GM12878 (cell line): ENCODE data around the gene TOMM40L. TPM values are rescaled to one million over a fixed set of nuclear protein-coding genes. Genes with fewer than 3 reads are reported as not detected.

Experiments used
- BACH1 ChIP-seq: fragments of 450-650 bp; IDR thresholded peaks from 2 replicates; pipeline ENCODE4 v1.6.1; 2017; ENCODE audit warnings: mild to moderate bottlenecking, borderline replicate concordance
- EED ChIP-seq: sonication (generic); IDR thresholded peaks from 2 replicates; pipeline ENCODE4 v1.6.1; 2016; ENCODE audit warnings: antibody characterized with exemption, low read depth
- ETV6 ChIP-seq, 2 experiments: fragments of 450-650 bp in 1 of 2; IDR thresholded peaks in 1 of 2; conservative IDR thresholded peaks in 1 of 2; 2 replicates each; pipeline ENCODE4 v1.6.1; 2014; ENCODE audit warnings: antibody characterized with exemption in 1 of 2, borderline replicate concordance in 1 of 2, low read depth in 1 of 2, mild to moderate bottlenecking in 1 of 2, moderate library complexity in 1 of 2
- MLLT1 ChIP-seq: fragments of 450-650 bp; IDR thresholded peaks from 2 replicates; pipeline ENCODE4 v1.6.1; 2016; ENCODE audit warnings: mild to moderate bottlenecking
- NFYA ChIP-seq: IDR thresholded peaks from 2 replicates; pipeline ENCODE4 v1.6.1; 2011; ENCODE audit warnings: low read depth, mild to moderate bottlenecking, low read length, improper control_type of control experiment, borderline replicate concordance
- NR2C2 ChIP-seq: IDR thresholded peaks from 2 replicates; pipeline ENCODE4 v1.6.1; 2011; ENCODE audit warnings: borderline replicate concordance, low read depth; ENCODE audit not compliant: control insufficient read depth, insufficient read length
- PAX5 ChIP-seq: IDR thresholded peaks from 2 replicates; pipeline ENCODE4 v1.6.1; 2011; ENCODE audit warnings: low read depth, low read length, borderline replicate concordance
- POLR2AphosphoS2 ChIP-seq: IDR thresholded peaks from 2 replicates; pipeline ENCODE4 v1.6.1; 2011; ENCODE audit warnings: low read depth, mild to moderate bottlenecking, low read length, improper control_type of control experiment, moderate library complexity
- RAD51 ChIP-seq: fragments of 450-650 bp; IDR thresholded peaks from 2 replicates; pipeline ENCODE4 v1.6.1; 2016; ENCODE audit warnings: moderate library complexity, mild to moderate bottlenecking, inconsistent platforms
- STAT3 ChIP-seq: IDR thresholded peaks from 2 replicates; pipeline ENCODE4 v1.6.1; 2011; ENCODE audit warnings: low read depth, low read length, improper control_type of control experiment
- SUZ12 ChIP-seq: fragments of 200-600 bp; sonication (generic); IDR thresholded peaks from one replicate; pipeline ENCODE4 v1.6.1; 2018; ENCODE audit warnings: antibody characterized with exemption, mild to moderate bottlenecking; ENCODE audit not compliant: unreplicated experiment
- TCF3 ChIP-seq: IDR thresholded peaks from 2 replicates; pipeline ENCODE4 v1.6.1; 2012; ENCODE audit warnings: low read depth, mild to moderate bottlenecking, low read length, borderline replicate concordance; ENCODE audit not compliant: insufficient read depth
- ZNF384 ChIP-seq: IDR thresholded peaks from 2 replicates; pipeline ENCODE4 v1.6.1; 2012; ENCODE audit warnings: low read depth, mild to moderate bottlenecking, low read length, improper control_type of control experiment, borderline replicate concordance
- polyA plus RNA-seq, 11 experiments: library from polyadenylated mRNA; depleted of rRNA in 4 of 11; unstranded in 6 of 11; stranded (reverse) in 5 of 11; fragments of >200 nt; fragmentation: Nextera tagmentation in 4 of 11; fragmentation: Illumina TruSeq in 1 of 11; extraction: Ambion mirVana in 4 of 11; extraction: Trizol in 1 of 11; gene quantifications; 1 replicate in 1 of 11; 2 replicates in 10 of 11; pipeline versions ENCODE4 v1.2.1 to v1.2.3, GENCODE V29; 2011 to 2016; ENCODE audit warnings: inconsistent platforms in 2 of 11, missing spikeins in 2 of 11, low read depth in 1 of 11
- total RNA-seq, 4 experiments: library from RNA; depleted of rRNA in 3 of 4; stranded (reverse); fragments of >200 nt in 3 of 4; fragmentation: Illumina TruSeq in 1 of 4; extraction: Trizol in 1 of 4; gene quantifications; 2 replicates each; pipeline versions ENCODE4 v1.2.1 to v1.2.3, GENCODE V29; 2013 to 2021
- TF ChIP-seq, protein P1 (sequence below): fragments of 450-650 bp; formaldehyde crosslinking; IDR thresholded peaks from 2 replicates; pipeline ENCODE4 v1.5.0; 2022; ENCODE audit warnings: mild to moderate bottlenecking, missing genetic modification characterization
- TF ChIP-seq, protein P2 (sequence below): IDR thresholded peaks from 2 replicates; pipeline ENCODE4 v1.6.1; 2012; ENCODE audit warnings: improper control_type of control experiment, low read depth, low read length; ENCODE audit not compliant: insufficient replicate concordance
- TF ChIP-seq, protein P3 (sequence below): IDR thresholded peaks from 2 replicates; pipeline ENCODE4 v1.6.1; 2011; ENCODE audit warnings: borderline replicate concordance, low read depth, mild to moderate bottlenecking, moderate library complexity, low read length; ENCODE audit not compliant: insufficient read depth, poor library complexity, severe bottlenecking

Gene TOMM40L
- total and polyA plus RNA-seq, 10 of the 15 experiments (the other 5 are each of a cell fraction or from before 2014, with no cell fraction given), result 5.9 to 21.6 (median 15.7) TPM

GRCh38 chr1:161216945-161217712 lies 8.7 kb upstream of the TOMM40L start (continued):
- no peak for TF ChIP-seq NFYA
- TF ChIP-seq BACH1, result no peak
- peak; percentile 90 for TF ChIP-seq PAX5
- TF ChIP-seq, protein P1, sequence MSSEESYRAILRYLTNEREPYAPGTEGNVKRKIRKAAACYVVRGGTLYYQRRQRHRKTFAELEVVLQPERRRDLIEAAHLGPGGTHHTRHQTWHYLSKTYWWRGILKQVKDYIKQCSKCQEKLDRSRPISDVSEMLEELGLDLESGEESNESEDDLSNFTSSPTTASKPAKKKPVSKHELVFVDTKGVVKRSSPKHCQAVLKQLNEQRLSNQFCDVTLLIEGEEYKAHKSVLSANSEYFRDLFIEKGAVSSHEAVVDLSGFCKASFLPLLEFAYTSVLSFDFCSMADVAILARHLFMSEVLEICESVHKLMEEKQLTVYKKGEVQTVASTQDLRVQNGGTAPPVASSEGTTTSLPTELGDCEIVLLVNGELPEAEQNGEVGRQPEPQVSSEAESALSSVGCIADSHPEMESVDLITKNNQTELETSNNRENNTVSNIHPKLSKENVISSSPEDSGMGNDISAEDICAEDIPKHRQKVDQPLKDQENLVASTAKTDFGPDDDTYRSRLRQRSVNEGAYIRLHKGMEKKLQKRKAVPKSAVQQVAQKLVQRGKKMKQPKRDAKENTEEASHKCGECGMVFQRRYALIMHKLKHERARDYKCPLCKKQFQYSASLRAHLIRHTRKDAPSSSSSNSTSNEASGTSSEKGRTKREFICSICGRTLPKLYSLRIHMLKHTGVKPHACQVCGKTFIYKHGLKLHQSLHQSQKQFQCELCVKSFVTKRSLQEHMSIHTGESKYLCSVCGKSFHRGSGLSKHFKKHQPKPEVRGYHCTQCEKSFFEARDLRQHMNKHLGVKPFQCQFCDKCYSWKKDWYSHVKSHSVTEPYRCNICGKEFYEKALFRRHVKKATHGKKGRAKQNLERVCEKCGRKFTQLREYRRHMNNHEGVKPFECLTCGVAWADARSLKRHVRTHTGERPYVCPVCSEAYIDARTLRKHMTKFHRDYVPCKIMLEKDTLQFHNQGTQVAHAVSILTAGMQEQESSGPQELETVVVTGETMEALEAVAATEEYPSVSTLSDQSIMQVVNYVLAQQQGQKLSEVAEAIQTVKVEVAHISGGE, result no peak
- peak in 1 of 2 experiments; percentile 49; a peak in 1 of 4 replicates for TF ChIP-seq ETV6 (conservative IDR thresholded peaks at IDR 0.05 in 1 of 2, IDR thresholded peaks at IDR 0.05 in 1 of 2; ENCODE audit: borderline replicate concordance in 1 of 2, low read depth in 1 of 2)
- no peak for TF ChIP-seq STAT3
- TF ChIP-seq, protein P2, sequence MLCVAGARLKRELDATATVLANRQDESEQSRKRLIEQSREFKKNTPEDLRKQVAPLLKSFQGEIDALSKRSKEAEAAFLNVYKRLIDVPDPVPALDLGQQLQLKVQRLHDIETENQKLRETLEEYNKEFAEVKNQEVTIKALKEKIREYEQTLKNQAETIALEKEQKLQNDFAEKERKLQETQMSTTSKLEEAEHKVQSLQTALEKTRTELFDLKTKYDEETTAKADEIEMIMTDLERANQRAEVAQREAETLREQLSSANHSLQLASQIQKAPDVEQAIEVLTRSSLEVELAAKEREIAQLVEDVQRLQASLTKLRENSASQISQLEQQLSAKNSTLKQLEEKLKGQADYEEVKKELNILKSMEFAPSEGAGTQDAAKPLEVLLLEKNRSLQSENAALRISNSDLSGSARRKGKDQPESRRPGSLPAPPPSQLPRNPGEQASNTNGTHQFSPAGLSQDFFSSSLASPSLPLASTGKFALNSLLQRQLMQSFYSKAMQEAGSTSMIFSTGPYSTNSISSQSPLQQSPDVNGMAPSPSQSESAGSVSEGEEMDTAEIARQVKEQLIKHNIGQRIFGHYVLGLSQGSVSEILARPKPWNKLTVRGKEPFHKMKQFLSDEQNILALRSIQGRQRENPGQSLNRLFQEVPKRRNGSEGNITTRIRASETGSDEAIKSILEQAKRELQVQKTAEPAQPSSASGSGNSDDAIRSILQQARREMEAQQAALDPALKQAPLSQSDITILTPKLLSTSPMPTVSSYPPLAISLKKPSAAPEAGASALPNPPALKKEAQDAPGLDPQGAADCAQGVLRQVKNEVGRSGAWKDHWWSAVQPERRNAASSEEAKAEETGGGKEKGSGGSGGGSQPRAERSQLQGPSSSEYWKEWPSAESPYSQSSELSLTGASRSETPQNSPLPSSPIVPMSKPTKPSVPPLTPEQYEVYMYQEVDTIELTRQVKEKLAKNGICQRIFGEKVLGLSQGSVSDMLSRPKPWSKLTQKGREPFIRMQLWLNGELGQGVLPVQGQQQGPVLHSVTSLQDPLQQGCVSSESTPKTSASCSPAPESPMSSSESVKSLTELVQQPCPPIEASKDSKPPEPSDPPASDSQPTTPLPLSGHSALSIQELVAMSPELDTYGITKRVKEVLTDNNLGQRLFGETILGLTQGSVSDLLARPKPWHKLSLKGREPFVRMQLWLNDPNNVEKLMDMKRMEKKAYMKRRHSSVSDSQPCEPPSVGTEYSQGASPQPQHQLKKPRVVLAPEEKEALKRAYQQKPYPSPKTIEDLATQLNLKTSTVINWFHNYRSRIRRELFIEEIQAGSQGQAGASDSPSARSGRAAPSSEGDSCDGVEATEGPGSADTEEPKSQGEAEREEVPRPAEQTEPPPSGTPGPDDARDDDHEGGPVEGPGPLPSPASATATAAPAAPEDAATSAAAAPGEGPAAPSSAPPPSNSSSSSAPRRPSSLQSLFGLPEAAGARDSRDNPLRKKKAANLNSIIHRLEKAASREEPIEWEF, result no peak
- no peak for TF ChIP-seq TCF3
- peak; percentile 89 for TF ChIP-seq MLLT1
- peak; percentile 85 for TF ChIP-seq ZNF384
- TF ChIP-seq, protein P3, sequence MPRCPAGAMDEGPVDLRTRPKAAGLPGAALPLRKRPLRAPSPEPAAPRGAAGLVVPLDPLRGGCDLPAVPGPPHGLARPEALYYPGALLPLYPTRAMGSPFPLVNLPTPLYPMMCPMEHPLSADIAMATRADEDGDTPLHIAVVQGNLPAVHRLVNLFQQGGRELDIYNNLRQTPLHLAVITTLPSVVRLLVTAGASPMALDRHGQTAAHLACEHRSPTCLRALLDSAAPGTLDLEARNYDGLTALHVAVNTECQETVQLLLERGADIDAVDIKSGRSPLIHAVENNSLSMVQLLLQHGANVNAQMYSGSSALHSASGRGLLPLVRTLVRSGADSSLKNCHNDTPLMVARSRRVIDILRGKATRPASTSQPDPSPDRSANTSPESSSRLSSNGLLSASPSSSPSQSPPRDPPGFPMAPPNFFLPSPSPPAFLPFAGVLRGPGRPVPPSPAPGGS, result peak; percentile 2
- no peak for TF ChIP-seq POLR2AphosphoS2
- TF ChIP-seq SUZ12, result no peak
- peak; percentile 58; the same call in 1 of the 2 replicates for TF ChIP-seq EED
- TF ChIP-seq NR2C2, result no peak
- TF ChIP-seq RAD51, result no peak; the same call in 1 of the 2 replicates
